Fibroblast of skin of right quadriceps (primary cell): Measurements from ENCODE around the gene OR4F15.

ENCODE experiments used
- DNase-seq: peaks from one replicate; pipeline ENCODE4 v3.0.0-alpha.2; 2013

OR4F15 gene

GRCh38 chr15:101804375-101804774, 7.6 kb upstream of the OR4F15 start:
- no peak for DNase-seq

DNA sequence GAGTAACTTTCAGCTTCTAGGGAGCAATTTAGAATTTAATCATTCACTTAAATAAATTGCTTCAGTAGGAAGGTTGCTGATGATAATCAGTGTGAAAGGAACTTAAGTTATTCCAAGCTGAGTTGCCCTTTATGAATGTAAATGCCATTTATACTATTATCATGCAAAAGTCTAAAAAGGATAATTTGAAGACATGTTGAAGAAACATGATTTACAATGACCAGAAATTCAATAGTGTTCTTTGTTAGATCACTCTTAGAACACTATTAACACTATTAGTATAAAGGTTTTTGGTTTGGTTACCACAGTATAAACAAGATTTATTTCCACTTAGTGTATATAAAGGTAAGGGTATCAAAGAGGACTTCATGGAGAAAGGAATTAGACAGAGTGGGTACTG, 7.1 kb upstream of the OR4F15 start:
- DNase-seq, result no peak

GRCh38 chr15:101805605-101806345, 6.2 kb upstream of the OR4F15 start:
- peak; percentile 2 for DNase-seq

- peak; percentile 72 for DNase-seq
These were observed 4.6 kb upstream of the OR4F15 start for GRCh38 chr15:101807345-101807945.

DNA sequence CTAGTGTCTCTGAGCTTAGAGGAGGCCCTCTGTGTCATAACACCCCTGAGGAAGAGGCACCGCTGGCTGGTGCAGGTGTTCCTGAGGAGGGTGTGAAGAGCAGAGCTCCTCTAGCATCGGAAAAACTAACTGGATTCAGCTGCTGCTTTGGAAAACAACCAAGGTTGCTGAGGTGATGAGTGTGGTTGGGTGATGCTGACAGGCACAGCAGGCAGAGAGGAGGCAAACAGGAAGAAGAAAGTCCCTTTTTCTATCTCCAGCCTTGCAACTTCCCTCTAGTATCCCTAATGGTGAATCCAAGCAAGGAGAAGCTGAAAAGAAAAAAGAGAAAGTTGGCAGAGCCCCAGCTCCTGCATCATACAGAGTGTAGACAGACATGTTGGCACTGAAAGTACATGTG, 3.8 kb upstream of the OR4F15 start:
- DNase-seq, result peak; percentile 62

- no peak for DNase-seq
These were observed 1.5 kb upstream of the OR4F15 start for GRCh38 chr15:101810456-101810855.

GRCh38 chr15:101810876-101811275, 1.1 kb upstream of the OR4F15 start:
- peak; percentile 13 for DNase-seq

GRCh38 chr15:101813803-101814534, 2.0 kb downstream of the OR4F15 start:
- DNase-seq, result peak; percentile 42

GRCh38 chr15:101820781-101821180, 8.8 kb downstream of the OR4F15 start:
- no peak for DNase-seq

- DNase-seq, result peak; percentile 68
These were observed 15.3 kb downstream of the OR4F15 start for GRCh38 chr15:101827257-101827656.

GRCh38 chr15:101828774-101829173, 16.8 kb downstream of the OR4F15 start:
- DNase-seq, result no peak

GRCh38 chr15:101841656-101842055, 29.7 kb downstream of the OR4F15 start:
- DNase-seq, result no peak

DNA sequence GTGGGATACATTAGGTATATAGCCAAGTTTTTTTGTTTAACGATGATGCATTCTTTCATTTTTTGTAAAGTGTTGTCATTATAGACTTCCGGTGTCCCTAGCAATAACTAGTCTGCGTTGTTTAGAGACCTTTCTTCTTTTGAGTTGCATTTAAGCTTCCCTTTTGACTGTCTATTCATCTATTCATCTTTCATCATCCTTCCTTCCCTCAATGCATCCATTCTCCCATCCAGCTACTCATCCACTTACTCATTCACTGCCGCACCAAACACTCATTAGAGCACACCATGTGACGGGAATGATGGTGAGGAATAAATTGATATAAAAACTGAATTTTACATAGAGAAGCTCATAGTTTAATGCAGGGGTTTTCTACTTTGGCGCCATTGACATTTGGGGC, 32.9 kb downstream of the OR4F15 start:
- DNase-seq, result no peak

GRCh38 chr15:101852356-101852755, 40.4 kb downstream of the OR4F15 start:
- DNase-seq, result no peak
